WERI-Rb-1 (cell line): ENCODE measurements around the gene RBBP5.

Experiments used
- DNase-seq: peaks from one replicate; pipeline ENCODE4 v3.0.0-alpha.2; 2020
- H3K27ac ChIP-seq: fragments of 250-450 bp; sonication (Bioruptor Pico); 2 replicates; pipeline ENCODE4 v1.5.1; 2020; ENCODE audit warnings: mild to moderate bottlenecking, moderate library complexity
- H3K27me3 ChIP-seq: fragments of 250-450 bp; sonication (Bioruptor Pico); 2 replicates; pipeline ENCODE4 v1.5.1; 2021; ENCODE audit warnings: mild to moderate bottlenecking, low read depth, moderate library complexity; ENCODE audit not compliant: insufficient read depth, severe bottlenecking
- H3K36me3 ChIP-seq: fragments of 250-450 bp; sonication (Bioruptor Pico); 2 replicates; pipeline ENCODE4 v1.5.1; 2020; ENCODE audit warnings: mild to moderate bottlenecking, moderate library complexity
- H3K4me3 ChIP-seq: 2 replicates; pipeline ENCODE4 v1.5.1; 2011; ENCODE audit warnings: low read depth, mild to moderate bottlenecking, control low read depth, low read length
- H3K9me3 ChIP-seq: fragments of 250-450 bp; sonication (Bioruptor Pico); 2 replicates; pipeline ENCODE4 v1.5.1; 2021; ENCODE audit warnings: mild to moderate bottlenecking, moderate library complexity; ENCODE audit not compliant: severe bottlenecking
- TF ChIP-seq, protein P1 (sequence below): IDR thresholded peaks from 2 replicates; pipeline ENCODE4 v1.5.1; 2011; ENCODE audit warnings: low read depth, mild to moderate bottlenecking, control low read depth, inconsistent platforms, low read length

RBBP5 gene

DNA sequence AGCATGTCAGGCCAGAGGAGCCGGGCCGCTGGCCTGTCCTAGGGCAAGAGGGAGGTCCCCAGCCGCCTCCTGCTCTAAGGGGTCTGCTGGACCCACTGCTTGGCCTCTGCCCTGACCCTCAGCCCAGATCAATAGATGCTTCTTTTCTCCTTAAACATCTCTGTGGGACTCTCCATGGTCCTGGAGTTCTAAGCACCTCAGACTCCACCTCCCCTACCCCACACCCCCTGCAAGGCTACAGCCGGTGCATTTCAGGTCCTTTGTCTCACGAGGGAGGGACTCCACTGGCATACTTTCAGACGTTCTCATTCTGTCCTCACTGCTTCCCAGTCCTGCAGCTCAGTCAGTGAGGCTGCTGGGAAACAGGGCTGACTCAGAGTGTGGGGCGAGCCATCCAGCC, 67.8 kb downstream of the RBBP5 start:
- Histone ChIP-seq H3K9me3 (no peaks in the 10 kb centered on the region), H3K27me3 (no peaks in the 10 kb centered on the region), H3K36me3 (no peaks in the 10 kb centered on the region), H3K27ac (no peak overlapping the region), H3K4me3 (no peak overlapping the region)
- TF ChIP-seq, protein P1, sequence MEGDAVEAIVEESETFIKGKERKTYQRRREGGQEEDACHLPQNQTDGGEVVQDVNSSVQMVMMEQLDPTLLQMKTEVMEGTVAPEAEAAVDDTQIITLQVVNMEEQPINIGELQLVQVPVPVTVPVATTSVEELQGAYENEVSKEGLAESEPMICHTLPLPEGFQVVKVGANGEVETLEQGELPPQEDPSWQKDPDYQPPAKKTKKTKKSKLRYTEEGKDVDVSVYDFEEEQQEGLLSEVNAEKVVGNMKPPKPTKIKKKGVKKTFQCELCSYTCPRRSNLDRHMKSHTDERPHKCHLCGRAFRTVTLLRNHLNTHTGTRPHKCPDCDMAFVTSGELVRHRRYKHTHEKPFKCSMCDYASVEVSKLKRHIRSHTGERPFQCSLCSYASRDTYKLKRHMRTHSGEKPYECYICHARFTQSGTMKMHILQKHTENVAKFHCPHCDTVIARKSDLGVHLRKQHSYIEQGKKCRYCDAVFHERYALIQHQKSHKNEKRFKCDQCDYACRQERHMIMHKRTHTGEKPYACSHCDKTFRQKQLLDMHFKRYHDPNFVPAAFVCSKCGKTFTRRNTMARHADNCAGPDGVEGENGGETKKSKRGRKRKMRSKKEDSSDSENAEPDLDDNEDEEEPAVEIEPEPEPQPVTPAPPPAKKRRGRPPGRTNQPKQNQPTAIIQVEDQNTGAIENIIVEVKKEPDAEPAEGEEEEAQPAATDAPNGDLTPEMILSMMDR = no peak
- no peak for DNase-seq

DNA sequence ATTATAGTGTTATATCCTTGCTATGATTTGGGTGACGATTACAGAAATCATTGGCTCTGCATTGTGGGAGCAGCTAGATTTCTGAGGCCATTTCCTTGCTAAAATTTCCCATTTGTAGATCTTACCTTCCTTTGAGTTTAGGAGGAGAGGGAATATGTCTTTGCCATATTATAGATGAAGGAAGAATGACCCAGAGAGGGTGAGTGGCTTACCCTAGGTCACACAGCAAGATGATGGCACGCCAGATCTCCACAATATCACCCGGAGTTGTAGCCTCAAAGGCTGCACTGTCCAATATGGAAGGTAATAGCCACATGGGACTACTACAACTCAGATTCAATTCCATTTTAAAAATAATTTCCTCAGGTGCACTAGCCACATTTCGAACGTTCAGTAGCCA, 68.5 kb downstream of the RBBP5 start:
- DNase-seq = no peak
- Histone ChIP-seq H3K27ac (no peak overlapping the region), H3K4me3 (no peak overlapping the region), H3K9me3 (no peaks in the 10 kb centered on the region), H3K36me3 (no peaks in the 10 kb centered on the region), H3K27me3 (no peaks in the 10 kb centered on the region)
- TF ChIP-seq, protein P1 = no peak

DNA sequence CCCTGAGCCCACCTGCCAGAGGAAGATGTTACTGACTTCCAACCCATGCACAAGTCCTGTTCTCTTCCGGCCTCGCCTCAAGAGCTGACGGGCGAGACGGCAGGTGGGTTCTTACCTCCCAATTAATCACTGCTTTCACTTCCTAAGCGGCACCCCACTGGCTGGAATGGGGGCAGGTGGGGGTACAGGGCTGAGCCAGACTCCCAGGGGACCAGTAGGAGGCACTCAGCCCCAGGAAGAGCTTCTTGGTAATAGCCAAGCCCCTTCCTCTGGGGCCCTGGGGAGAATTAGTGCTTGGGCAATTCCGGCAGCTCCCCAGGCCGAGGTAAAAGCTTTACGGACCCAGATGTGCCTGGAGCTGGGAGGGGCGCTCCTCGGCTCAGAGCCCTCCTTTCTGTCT, 69.1 kb downstream of the RBBP5 start:
- no peaks in the 10 kb centered on the region for H3K9me3 ChIP-seq
- DNase-seq = peak; percentile 64
- H3K4me3 ChIP-seq = no peak overlapping the region
- H3K27ac ChIP-seq = no peak overlapping the region
- H3K36me3 ChIP-seq = no peaks in the 10 kb centered on the region
- TF ChIP-seq, protein P1 = peak; percentile 17; the same call in 1 of the 2 replicates
- H3K27me3 ChIP-seq = no peaks in the 10 kb centered on the region

- no peak overlapping the region for H3K4me3 ChIP-seq
- H3K9me3 ChIP-seq = no peaks in the 10 kb centered on the region
- no peaks in the 10 kb centered on the region for H3K27me3 ChIP-seq
- H3K27ac ChIP-seq = no peak overlapping the region
- H3K36me3 ChIP-seq = no peaks in the 10 kb centered on the region
- TF ChIP-seq, protein P1 = no peak
- DNase-seq = no peak
These were observed 72.3 kb downstream of the RBBP5 start for GRCh38 chr1:205049479-205049878.

DNA sequence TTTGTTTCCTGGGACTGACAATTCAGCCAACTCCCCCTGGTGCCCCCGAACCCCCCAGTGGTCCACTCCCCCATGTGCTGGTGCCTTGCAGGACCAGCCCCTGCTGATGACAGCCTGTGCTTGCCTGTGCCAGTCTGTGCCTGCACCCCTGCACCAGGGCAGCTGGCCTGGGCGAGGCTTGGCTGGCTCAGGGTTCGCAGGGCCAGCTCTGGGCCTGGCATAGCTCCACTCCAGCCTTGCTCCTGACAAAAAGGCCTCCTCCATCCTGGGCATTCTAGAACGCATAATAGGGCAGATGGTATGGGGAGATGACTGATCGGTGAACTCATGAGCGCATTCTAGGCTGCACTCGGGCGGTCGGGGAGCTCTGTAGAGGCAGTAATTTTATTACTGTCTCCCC, 73.4 kb downstream of the RBBP5 start:
- Histone ChIP-seq H3K27me3 (no peaks in the 10 kb centered on the region), H3K36me3 (no peaks in the 10 kb centered on the region), H3K27ac (no peak overlapping the region), H3K4me3 (no peak overlapping the region), H3K9me3 (no peaks in the 10 kb centered on the region)
- no peak for DNase-seq
- TF ChIP-seq, protein P1 = no peak

GRCh38 chr1:205047764-205048231, 74.0 kb downstream of the RBBP5 start:
- Histone ChIP-seq H3K9me3 (no peaks in the 10 kb centered on the region), H3K27me3 (no peaks in the 10 kb centered on the region), H3K36me3 (no peaks in the 10 kb centered on the region), H3K27ac (no peak overlapping the region), H3K4me3 (no peak overlapping the region)
- TF ChIP-seq, protein P1 = no peak
- no peak for DNase-seq
